GM18508 (cell line): ENCODE data around the gene TBC1D4.
"Not testable (repeated sequence)": the region's sequence is repeated elsewhere in the genome, so short reads cannot be mapped to it uniquely, and the experiment has no call there.

Experiments used
- ATAC-seq: cut with Tn5 transposase; IDR thresholded peaks from one replicate; pipeline ENCODE4 v1.9.1; 2021; ENCODE audit warnings: moderate number of reproducible peaks; ENCODE audit not compliant: insufficient read depth, unreplicated experiment

TBC1D4 gene

DNA sequence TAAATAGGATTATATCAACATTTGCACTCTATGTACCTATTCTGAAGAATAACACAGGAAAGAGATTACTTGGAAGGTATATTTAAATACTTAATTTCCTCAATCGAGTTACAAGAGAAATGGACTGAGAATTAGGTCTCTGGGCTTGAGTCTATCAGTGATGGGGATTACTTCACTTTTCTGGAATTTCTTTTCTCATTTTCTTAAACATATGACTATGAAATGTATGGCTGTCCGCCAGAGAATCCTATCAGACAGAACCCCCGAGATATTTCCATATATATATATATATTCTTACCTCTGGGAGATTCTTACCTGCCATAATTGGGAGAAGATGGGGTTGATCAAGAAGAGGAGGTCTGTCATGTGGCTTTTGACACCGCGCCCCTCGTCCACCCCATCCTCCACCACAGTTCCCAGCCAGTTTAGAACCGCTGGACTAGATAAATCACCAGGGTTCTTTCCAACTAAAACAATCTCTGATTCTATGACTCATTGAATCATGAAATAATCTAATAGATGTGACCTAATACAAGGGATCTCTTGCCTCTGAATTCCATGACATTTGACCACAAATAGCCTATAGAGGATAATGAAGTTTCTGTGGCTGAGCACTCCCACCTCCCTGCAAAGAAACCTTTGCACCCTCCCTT lies 231.3 kb downstream of the TBC1D4 start:
- no peak for ATAC-seq

DNA sequence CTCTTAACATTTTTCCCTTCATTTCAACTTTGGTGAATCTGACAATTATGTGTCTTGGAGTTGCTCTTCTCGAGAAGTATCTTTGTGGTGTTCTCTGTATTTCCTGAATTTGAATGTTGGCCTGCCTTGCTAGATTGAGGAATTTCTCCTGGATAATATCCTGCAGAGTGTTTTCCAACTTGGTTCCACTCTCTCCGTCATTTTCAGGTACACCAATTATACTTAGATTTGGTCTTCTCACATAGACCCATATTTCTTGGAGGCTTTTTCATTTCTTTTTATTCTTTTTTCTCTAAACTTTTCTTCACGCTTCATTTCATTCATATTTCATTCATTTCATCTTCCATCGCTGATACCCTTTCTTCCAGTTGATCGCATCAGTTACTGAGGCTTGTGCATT lies 236.4 kb downstream of the TBC1D4 start:
- not testable (repeated sequence) for ATAC-seq

DNA sequence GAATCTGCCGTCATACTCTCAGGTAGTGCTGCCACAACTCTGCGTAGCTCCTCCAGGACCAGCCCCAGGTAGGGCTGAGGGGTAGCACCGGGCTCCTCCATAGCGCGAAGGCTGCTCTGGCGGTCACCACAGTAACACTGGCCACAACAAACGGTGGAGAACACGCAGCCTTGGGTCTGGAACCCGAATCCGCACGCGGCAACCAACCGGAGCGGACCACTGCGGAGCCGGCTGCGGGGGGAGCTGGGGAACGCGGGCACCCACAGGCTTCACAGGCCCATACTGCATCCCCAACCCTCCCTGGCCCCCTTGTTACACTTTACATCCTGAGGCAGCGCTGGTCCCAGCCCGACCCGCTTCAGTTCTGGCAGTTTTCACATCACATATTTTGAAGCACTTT lies 241.7 kb downstream of the TBC1D4 start:
- not testable (repeated sequence) for ATAC-seq

DNA sequence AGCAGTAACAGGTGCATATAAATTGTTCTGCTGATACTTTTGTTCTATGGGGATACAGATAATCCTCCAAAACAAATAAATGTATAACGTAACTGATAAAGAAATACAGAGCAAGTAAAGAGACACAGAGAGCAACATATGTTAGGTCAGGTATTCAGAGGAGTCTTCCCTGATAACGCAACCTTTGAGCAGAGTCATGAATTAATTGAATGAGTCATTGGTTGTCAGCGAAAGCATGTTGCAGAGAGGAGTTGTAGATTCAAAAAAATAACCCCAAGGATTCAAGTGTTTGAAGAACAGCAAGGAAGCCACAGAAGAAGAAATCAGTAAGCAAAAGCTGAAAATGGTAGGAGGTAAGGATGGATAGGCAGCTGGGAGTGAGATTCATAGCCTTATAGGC lies 245.2 kb downstream of the TBC1D4 start:
- no peak for ATAC-seq
